SK-N-SH (cell line): ENCODE results near the gene ATRN. TPM values are rescaled to one million over a fixed set of nuclear protein-coding genes. Genes with fewer than 3 reads are reported as not detected.

ENCODE experiments used
- CTCF ChIA-PET: fragments of 300-600, 350-600 bp; formaldehyde crosslinking; extraction: SDS; loops from one replicate; lab custom pipeline; 2021; lab: Yijun Ruan, JAX
- POLR2A ChIA-PET: fragments of 350-600 bp; sonication (Branson Sonifier 250); formaldehyde crosslinking; extraction: SDS; loops from one replicate; lab custom pipeline; 2020; ENCODE audit warnings: antibody characterized with exemption, inconsistent platforms; lab: Yijun Ruan, JAX
- DNase-seq: peaks from one replicate; pipeline ENCODE4 v3.0.0; 2012
- H2AFZ ChIP-seq: fragments of 200-600 bp; sonication (generic); 2 replicates; pipeline ENCODE4 v1.8.1; 2016; ENCODE audit warnings: antibody characterized with exemption, mild to moderate bottlenecking, low read depth
- H3F3A ChIP-seq: fragments of 200-600 bp; sonication (generic); replicated peaks from 2 replicates; pipeline ENCODE3; 2016; ENCODE audit warnings: antibody characterized with exemption, mild to moderate bottlenecking; ENCODE audit not compliant: insufficient read depth
- H3K27ac ChIP-seq, 2 experiments: fragments of 200-500 bp in 1 of 2; fragments of 200-600 bp in 1 of 2; sonication (Bioruptor generic) in 1 of 2; sonication (generic), shearing (Covaris generic) in 1 of 2; 2 replicates each; pipeline versions ENCODE4 v1.5.1 to v1.6.1; 2014 to 2016; ENCODE audit warnings: low read depth in 2 of 2, inconsistent platforms in 1 of 2, low read length in 1 of 2, mild to moderate bottlenecking in 1 of 2, mixed read lengths in 1 of 2
- H3K27me3 ChIP-seq: fragments of 200-600 bp; sonication (generic), shearing (Covaris generic); 2 replicates; pipeline ENCODE4 v1.6.1; 2016; ENCODE audit warnings: mixed run types; ENCODE audit not compliant: insufficient read depth
- H3K36me3 ChIP-seq, 2 experiments: fragments of 200-500 bp in 1 of 2; fragments of 200-600 bp in 1 of 2; sonication (Bioruptor generic) in 1 of 2; sonication (generic) in 1 of 2; replicated peaks in 1 of 2; 2 replicates each; pipeline versions ENCODE3 to v1.5.1; 2014 to 2016; ENCODE audit warnings: low read length in 1 of 2, mild to moderate bottlenecking in 1 of 2; ENCODE audit not compliant: insufficient read depth in 2 of 2, control insufficient read depth in 1 of 2
- H3K4me1 ChIP-seq, 2 experiments: fragments of 200-500 bp in 1 of 2; fragments of 200-600 bp in 1 of 2; sonication (Bioruptor generic) in 1 of 2; sonication (generic), shearing (Covaris generic) in 1 of 2; 2 replicates each; pipeline versions ENCODE4 v1.5.1 to v1.6.1; 2014 to 2016; ENCODE audit warnings: low read depth in 1 of 2, low read length in 1 of 2, mixed run types in 1 of 2; ENCODE audit not compliant: insufficient read depth in 2 of 2, control insufficient read depth in 1 of 2
- H3K4me2 ChIP-seq: fragments of 200-600 bp; sonication (generic), shearing (Covaris generic); 2 replicates; pipeline ENCODE4 v1.6.1; 2017; ENCODE audit warnings: mixed run types
- H3K4me3 ChIP-seq, 2 experiments: fragments of 200-500 bp in 1 of 2; fragments of 200-600 bp in 1 of 2; sonication (Bioruptor generic) in 1 of 2; sonication (generic), shearing (Covaris generic) in 1 of 2; 2 replicates each; pipeline versions ENCODE4 v1.5.1 to v1.8.1; 2014 to 2016; ENCODE audit warnings: low read depth in 2 of 2, inconsistent platforms in 1 of 2, low read length in 1 of 2, mild to moderate bottlenecking in 1 of 2, mixed read lengths in 1 of 2, moderate library complexity in 1 of 2
- H3K79me2 ChIP-seq: fragments of 200-600 bp; sonication (generic); 2 replicates; pipeline ENCODE4 v1.8.1; 2017; ENCODE audit warnings: mild to moderate bottlenecking; ENCODE audit not compliant: insufficient read depth
- H3K9ac ChIP-seq: fragments of 200-600 bp; sonication (generic); 2 replicates; pipeline ENCODE4 v1.6.1; 2017; ENCODE audit warnings: mixed run types
- H3K9me2 ChIP-seq: fragments of 200-600 bp; sonication (generic); 2 replicates; pipeline ENCODE4 v1.6.1; 2017; ENCODE audit warnings: mixed run types
- H3K9me3 ChIP-seq: fragments of 200-600 bp; sonication (generic); 2 replicates; pipeline ENCODE4 v1.6.1; 2017; ENCODE audit warnings: mixed run types, mild to moderate bottlenecking, moderate library complexity
- H4K20me1 ChIP-seq: fragments of 200-600 bp; sonication (generic); 2 replicates; pipeline ENCODE4 v1.6.1; 2017; ENCODE audit warnings: mild to moderate bottlenecking, mixed run types; ENCODE audit not compliant: insufficient read depth
- ELF1 ChIP-seq: IDR thresholded peaks from 2 replicates; pipeline ENCODE4 v1.4.0; 2012
- FOSL2 ChIP-seq: IDR thresholded peaks from 2 replicates; pipeline ENCODE4 v1.4.0; 2012; ENCODE audit warnings: low read depth, mild to moderate bottlenecking, moderate library complexity, borderline replicate concordance
- FOXJ3 ChIP-seq: sonication (generic); formaldehyde crosslinking; IDR thresholded peaks from 2 replicates; pipeline ENCODE4 v1.5.1; 2020; ENCODE audit warnings: mild to moderate bottlenecking, missing genetic modification reagents
- FOXM1 ChIP-seq: IDR thresholded peaks from 2 replicates; pipeline ENCODE4 v1.4.0; 2012; ENCODE audit warnings: low read depth, mild to moderate bottlenecking
- GABPA ChIP-seq: IDR thresholded peaks from 2 replicates; pipeline ENCODE4 v1.4.0; 2012; ENCODE audit warnings: low read depth, mild to moderate bottlenecking
- GATA2 ChIP-seq: sonication (generic); formaldehyde crosslinking; IDR thresholded peaks from 2 replicates; pipeline ENCODE4 v1.5.0; 2020; ENCODE audit warnings: mild to moderate bottlenecking, missing genetic modification reagents
- MEF2A ChIP-seq: IDR thresholded peaks from 2 replicates; pipeline ENCODE4 v1.4.0; 2012; ENCODE audit warnings: low read depth, borderline replicate concordance
- NRF1 ChIP-seq: IDR thresholded peaks from 2 replicates; pipeline ENCODE4 v1.6.1; 2012; ENCODE audit warnings: low read depth, mild to moderate bottlenecking, low read length
- POLR2AphosphoS5 ChIP-seq: IDR thresholded peaks from 2 replicates; pipeline ENCODE4 v1.6.1; 2012; ENCODE audit warnings: low read depth, low read length
- REST ChIP-seq: IDR thresholded peaks from 2 replicates; pipeline ENCODE4 v1.6.1; 2012; ENCODE audit warnings: mild to moderate bottlenecking, low read depth, low read length, moderate library complexity
- SIN3A ChIP-seq: IDR thresholded peaks from 2 replicates; pipeline ENCODE4 v1.6.1; 2012; ENCODE audit warnings: low read depth, mild to moderate bottlenecking, low read length, moderate library complexity, borderline replicate concordance
- SMC3 ChIP-seq: IDR thresholded peaks from 2 replicates; pipeline ENCODE4 v1.6.1; 2012; ENCODE audit warnings: low read depth, low read length, improper control_type of control experiment
- TAF1 ChIP-seq: IDR thresholded peaks from 2 replicates; pipeline ENCODE4 v1.6.1; 2012; ENCODE audit warnings: low read depth, mild to moderate bottlenecking, low read length, moderate library complexity, borderline replicate concordance
- TCF12 ChIP-seq: IDR thresholded peaks from 2 replicates; pipeline ENCODE4 v1.4.0; 2012
- USF2 ChIP-seq: fragments of 150-350 bp; IDR thresholded peaks from 2 replicates; pipeline ENCODE4 v1.6.1; 2017; ENCODE audit warnings: antibody characterized with exemption, low read length, low read depth, borderline replicate concordance
- WGBS: methylation state at CpG from one replicate; pipeline ENCODE4 v1.1.6; 2017; ENCODE audit warnings: low lambda C conversion rate; 5-methylcytosine and 5-hydroxymethylcytosine counted together
- polyA plus RNA-seq, 3 experiments: library from polyadenylated mRNA; depleted of rRNA; stranded (reverse); fragments of >200 nt; gene quantifications; 2 replicates each; pipeline ENCODE4 v1.2.3, GENCODE V29; 2012
- TF ChIP-seq, protein P1 (sequence below): IDR thresholded peaks from 2 replicates; pipeline ENCODE4 v1.4.0; 2012; ENCODE audit warnings: low read depth, borderline replicate concordance
- TF ChIP-seq, protein P2 (sequence below): IDR thresholded peaks from 2 replicates; pipeline ENCODE4 v1.4.0; 2012; ENCODE audit warnings: low read depth, borderline replicate concordance
- TF ChIP-seq, protein P3 (sequence below): fragments of 150-350 bp; IDR thresholded peaks from 2 replicates; pipeline ENCODE4 v1.6.1; 2016; ENCODE audit warnings: mild to moderate bottlenecking, low read depth, low read length

The ATRN gene
- polyA plus RNA-seq, 1 of the 3 experiments (the other 2 are of a cell fraction): 33.8 TPM

DNA sequence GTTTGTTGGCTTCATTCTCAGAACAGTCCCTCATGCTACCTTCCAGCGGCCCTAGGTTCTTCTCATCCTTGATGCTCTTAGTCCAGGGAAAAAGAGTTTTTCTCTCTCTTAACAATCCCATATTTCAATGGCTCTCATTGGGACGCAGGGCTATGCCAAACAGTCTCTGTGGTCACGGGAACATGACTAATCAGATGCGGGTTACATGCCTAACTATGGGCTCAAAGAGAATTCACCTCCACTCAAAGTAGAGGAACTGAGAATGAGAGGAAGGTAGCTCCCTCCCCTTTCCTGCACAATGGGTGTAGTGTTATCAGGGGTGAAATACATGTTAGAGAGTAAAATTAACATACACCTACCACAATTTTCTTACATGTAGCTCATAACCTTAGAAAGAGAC is 18.1 kb upstream of the ATRN start:
- Histone ChIP-seq H3K4me1 (peaks cover 0 to 5% of the 10 kb centered on the region in 2 experiments; a peak in 1 of 4 replicates), H3K27ac (no peak overlapping the region), H3K4me3 (no peak overlapping the region), H3K36me3 (no peaks in the 10 kb centered on the region), H3K9me3 (no peaks in the 10 kb centered on the region), H4K20me1 (no peaks in the 10 kb centered on the region), H3K79me2 (no peaks in the 10 kb centered on the region), H2AFZ (no peak overlapping the region), H3K9ac (no peak overlapping the region), H3F3A (no peaks in the 10 kb centered on the region), H3K9me2 (no peaks in the 10 kb centered on the region), H3K4me2 (no peak overlapping the region), H3K27me3 (no peaks in the 10 kb centered on the region; the same call in 1 of the 2 replicates)
- ChIA-PET CTCF (interaction anchor here (0.6 kb wide), 1 partner anchor 402 kb away, joined by 3 read pairs; no protein-coding TSS in a partner anchor), POLR2A (no interaction called here)
- WGBS: 50% methylated on average over 4 of the region's 4 CpGs
- no peak for DNase-seq
- TF ChIP-seq GABPA (no peak), FOXM1 (no peak), FOSL2 (no peak), SIN3A (no peak), TCF12 (no peak), SMC3 (no peak), TAF1 (no peak), FOXJ3 (no peak), USF2 (no peak), ELF1 (no peak), GATA2 (CRISPR knock-in tag) (no peak), POLR2AphosphoS5 (no peak), MEF2A (no peak), REST (no peak), NRF1 (no peak)
- TF ChIP-seq, protein P1, sequence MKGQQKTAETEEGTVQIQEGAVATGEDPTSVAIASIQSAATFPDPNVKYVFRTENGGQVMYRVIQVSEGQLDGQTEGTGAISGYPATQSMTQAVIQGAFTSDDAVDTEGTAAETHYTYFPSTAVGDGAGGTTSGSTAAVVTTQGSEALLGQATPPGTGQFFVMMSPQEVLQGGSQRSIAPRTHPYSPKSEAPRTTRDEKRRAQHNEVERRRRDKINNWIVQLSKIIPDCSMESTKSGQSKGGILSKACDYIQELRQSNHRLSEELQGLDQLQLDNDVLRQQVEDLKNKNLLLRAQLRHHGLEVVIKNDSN: no peak
- TF ChIP-seq, protein P2, sequence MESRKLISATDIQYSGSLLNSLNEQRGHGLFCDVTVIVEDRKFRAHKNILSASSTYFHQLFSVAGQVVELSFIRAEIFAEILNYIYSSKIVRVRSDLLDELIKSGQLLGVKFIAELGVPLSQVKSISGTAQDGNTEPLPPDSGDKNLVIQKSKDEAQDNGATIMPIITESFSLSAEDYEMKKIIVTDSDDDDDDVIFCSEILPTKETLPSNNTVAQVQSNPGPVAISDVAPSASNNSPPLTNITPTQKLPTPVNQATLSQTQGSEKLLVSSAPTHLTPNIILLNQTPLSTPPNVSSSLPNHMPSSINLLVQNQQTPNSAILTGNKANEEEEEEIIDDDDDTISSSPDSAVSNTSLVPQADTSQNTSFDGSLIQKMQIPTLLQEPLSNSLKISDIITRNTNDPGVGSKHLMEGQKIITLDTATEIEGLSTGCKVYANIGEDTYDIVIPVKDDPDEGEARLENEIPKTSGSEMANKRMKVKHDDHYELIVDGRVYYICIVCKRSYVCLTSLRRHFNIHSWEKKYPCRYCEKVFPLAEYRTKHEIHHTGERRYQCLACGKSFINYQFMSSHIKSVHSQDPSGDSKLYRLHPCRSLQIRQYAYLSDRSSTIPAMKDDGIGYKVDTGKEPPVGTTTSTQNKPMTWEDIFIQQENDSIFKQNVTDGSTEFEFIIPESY: no peak
- TF ChIP-seq, protein P3, sequence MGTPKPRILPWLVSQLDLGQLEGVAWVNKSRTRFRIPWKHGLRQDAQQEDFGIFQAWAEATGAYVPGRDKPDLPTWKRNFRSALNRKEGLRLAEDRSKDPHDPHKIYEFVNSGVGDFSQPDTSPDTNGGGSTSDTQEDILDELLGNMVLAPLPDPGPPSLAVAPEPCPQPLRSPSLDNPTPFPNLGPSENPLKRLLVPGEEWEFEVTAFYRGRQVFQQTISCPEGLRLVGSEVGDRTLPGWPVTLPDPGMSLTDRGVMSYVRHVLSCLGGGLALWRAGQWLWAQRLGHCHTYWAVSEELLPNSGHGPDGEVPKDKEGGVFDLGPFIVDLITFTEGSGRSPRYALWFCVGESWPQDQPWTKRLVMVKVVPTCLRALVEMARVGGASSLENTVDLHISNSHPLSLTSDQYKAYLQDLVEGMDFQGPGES: no peak
- TF ChIP-seq, all 33 proteins: peak for 0
